Endothelial cell of umbilical vein (primary cell): ENCODE results near the gene EEF1AKMT1. TPM values are rescaled to one million over a fixed set of nuclear protein-coding genes. Genes with fewer than 3 reads are reported as not detected.
A peak's percentile ranks its signal among the peaks of the same experiment; 100 is the strongest.

Source experiments
- BruUV-seq: library from RNA; stranded (reverse); fragments of 400-500 nt; replicated peaks from 2 replicates; lab custom pipeline; 2021; lab: Mats Ljungman, UMichigan
- CTCF ChIA-PET: fragments of 300-600, 350-600 bp; sonication (Branson Sonifier 250); formaldehyde crosslinking; loops from one replicate; lab custom pipeline; 2021; ENCODE audit warnings: antibody characterized with exemption, inconsistent platforms; lab: Charles Lee
- POLR2A ChIA-PET: fragments of 300-600, 350-600 bp; sonication (Branson Sonifier 250); formaldehyde crosslinking; loops from one replicate; lab custom pipeline; 2021; ENCODE audit warnings: antibody characterized with exemption, inconsistent platforms; lab: Charles Lee
- DNase-seq: peaks from one replicate; pipeline ENCODE4 v3.0.0-alpha.2; 2011; ENCODE audit warnings: low read depth, low spot score
- FAIRE-seq: peaks from 2 replicates; lab custom pipeline; 2011; peaks lifted over from hg19 to GRCh38; lab: Jason Lieb, UNC
- H2AFZ ChIP-seq: 2 replicates; pipeline ENCODE4 v1.6.0; 2012; ENCODE audit warnings: low read depth, low read length, control low read depth, inconsistent platforms
- H3K27ac ChIP-seq: 2 replicates; pipeline ENCODE4 v1.5.1; 2011; ENCODE audit warnings: low read depth, mild to moderate bottlenecking, control low read depth, low read length, moderate library complexity; ENCODE audit not compliant: insufficient read depth
- H3K27me3 ChIP-seq, 2 experiments: 2 replicates each; pipeline versions ENCODE4 v1.6.0 to v1.6.1; 2011; ENCODE audit warnings: low read length in 2 of 2, mixed read lengths in 1 of 2; ENCODE audit not compliant: control insufficient read depth in 2 of 2, insufficient read depth in 2 of 2
- H3K36me3 ChIP-seq, 2 experiments: 2 replicates in 1 of 2; 3 replicates in 1 of 2; pipeline ENCODE4 v1.5.1; 2011; ENCODE audit warnings: low read length in 2 of 2, mild to moderate bottlenecking in 1 of 2, moderate library complexity in 1 of 2; ENCODE audit not compliant: control insufficient read depth in 2 of 2, insufficient read depth in 2 of 2; ENCODE audit errors: extremely low read depth in 1 of 2
- H3K4me1 ChIP-seq: 3 replicates; pipeline ENCODE4 v1.5.1; 2011; ENCODE audit warnings: mild to moderate bottlenecking, low read length; ENCODE audit not compliant: control insufficient read depth, insufficient read depth; ENCODE audit errors: extremely low read depth
- H3K4me2 ChIP-seq: 2 replicates; pipeline ENCODE4 v1.6.1; 2011; ENCODE audit warnings: low read length, control low read depth, mixed read lengths; ENCODE audit not compliant: insufficient read depth
- H3K4me3 ChIP-seq, 3 experiments: fragments of 200-600 bp in 1 of 3; sonication (generic), shearing (Covaris generic) in 1 of 3; replicated peaks in 1 of 3; 2 replicates each; pipeline ENCODE4 v1.5.1; 2011 to 2016; ENCODE audit warnings: control low read depth in 3 of 3, low read length in 3 of 3, mild to moderate bottlenecking in 2 of 3, inconsistent platforms in 1 of 3, low read depth in 1 of 3, moderate library complexity in 1 of 3; ENCODE audit not compliant: insufficient read depth in 1 of 3
- H3K79me2 ChIP-seq: 2 replicates; pipeline ENCODE4 v1.6.0; 2012; ENCODE audit warnings: low read length, inconsistent platforms; ENCODE audit not compliant: control insufficient read depth, insufficient read depth
- H3K9ac ChIP-seq: replicated peaks from 2 replicates; pipeline ENCODE3; 2011; ENCODE audit warnings: low read length, control low read depth; ENCODE audit not compliant: insufficient read depth; ENCODE audit errors: extremely low read depth
- H3K9me1 ChIP-seq: replicated peaks from 3 replicates; pipeline ENCODE4 v1.6.0; 2011; ENCODE audit warnings: mild to moderate bottlenecking, low read length; ENCODE audit not compliant: control insufficient read depth, insufficient read depth; ENCODE audit errors: extremely low read depth
- H3K9me3 ChIP-seq: replicated peaks from 2 replicates; pipeline ENCODE4 v1.5.1; 2012; ENCODE audit warnings: low read length, inconsistent platforms; ENCODE audit not compliant: control insufficient read depth, insufficient read depth
- H4K20me1 ChIP-seq: replicated peaks from 2 replicates; pipeline ENCODE3; 2011; ENCODE audit warnings: mild to moderate bottlenecking, low read length; ENCODE audit not compliant: control insufficient read depth, insufficient read depth; ENCODE audit errors: extremely low read depth
- CTCF ChIP-seq, 2 donors: IDR thresholded peaks; 1 replicate in 1 of 2; 2 replicates in 1 of 2; pipeline ENCODE4 v1.5.1; 2011; ENCODE audit warnings: low read length in 2 of 2, mild to moderate bottlenecking in 2 of 2, moderate library complexity in 2 of 2, control low read depth in 1 of 2, inconsistent platforms in 1 of 2, low read depth in 1 of 2; ENCODE audit not compliant: insufficient read depth in 1 of 2; ENCODE audit errors: extremely low read depth in 1 of 2
- EZH2 ChIP-seq: IDR thresholded peaks from 2 replicates; pipeline ENCODE4 v1.6.1; 2012; ENCODE audit warnings: borderline replicate concordance, low read depth, mild to moderate bottlenecking, moderate library complexity, low read length, inconsistent platforms; ENCODE audit not compliant: severe bottlenecking
- FOS ChIP-seq: IDR thresholded peaks from 2 replicates; pipeline ENCODE4 v1.6.1; 2011; ENCODE audit warnings: mild to moderate bottlenecking, low read length, moderate library complexity, borderline replicate concordance; ENCODE audit not compliant: insufficient read depth
- GATA2 ChIP-seq: IDR thresholded peaks from 2 replicates; pipeline ENCODE4 v1.7.0; 2011; ENCODE audit warnings: low read depth, mild to moderate bottlenecking, moderate library complexity, mixed read lengths, low read length; ENCODE audit not compliant: insufficient read length, insufficient read depth
- JUN ChIP-seq: IDR thresholded peaks from 2 replicates; pipeline ENCODE4 v1.6.1; 2011; ENCODE audit warnings: borderline replicate concordance, low read depth; ENCODE audit not compliant: insufficient read length, insufficient read depth
- MAX ChIP-seq: IDR thresholded peaks from 2 replicates; pipeline ENCODE4 v1.6.1; 2011; ENCODE audit not compliant: insufficient read depth, insufficient read length
- MYC ChIP-seq: IDR thresholded peaks from one replicate; pipeline ENCODE4 v1.6.1; 2011; ENCODE audit warnings: mild to moderate bottlenecking, low read depth, low read length
- POLR2A ChIP-seq: IDR thresholded peaks from 2 replicates; pipeline ENCODE4 v1.6.1; 2012; ENCODE audit warnings: low read depth, mild to moderate bottlenecking, control low read depth, low read length
- POLR2AphosphoS5 ChIP-seq: IDR thresholded peaks from 2 replicates; pipeline ENCODE4 v1.6.1; 2012; ENCODE audit warnings: low read depth, mild to moderate bottlenecking, control low read depth, low read length, moderate library complexity; ENCODE audit not compliant: insufficient read depth
- dilution Hi-C: fragments of 300-500 bp; cut with MboI; formaldehyde crosslinking; loops from one replicate; pipeline ENCODE4 v1.15.0; 2019; ENCODE audit warnings: low sequenced_read_pairs; ENCODE audit not compliant: extremely low pct_ligation_motif_present
- intact Hi-C: fragments of 100-400 bp; cut with micrococcal nuclease; formaldehyde crosslinking; loops from one replicate; pipeline ENCODE4 v1.10.0; 2022
- polyA plus RNA-seq, 4 experiments: library from polyadenylated mRNA; depleted of rRNA in 3 of 4; stranded (reverse) in 3 of 4; unstranded in 1 of 4; fragments of >200 nt; gene quantifications; 2 replicates each; pipeline versions ENCODE4 v1.2.1 to v1.2.3, GENCODE V29; 2011 to 2012; ENCODE audit warnings: missing spikeins in 1 of 4
- total RNA-seq: library from RNA; stranded (reverse); gene quantifications from 2 replicates; pipeline ENCODE4 v1.2.3, GENCODE V29; 2021

Gene EEF1AKMT1
- total and polyA plus RNA-seq, 2 donors (not counting 3 experiments of a cell fraction or from before 2014, with no cell fraction given): 9.0 to 11.1 TPM

- CTCF ChIA-PET: interaction anchor here (1.7 to 6.7 kb wide), 2 partner anchors 8 to 116 kb away, joined by 5 to 96 read pairs; partner anchors contain the start of gene IL17D
- intact Hi-C loops: no loop called here
These were observed 46.0 kb upstream of the EEF1AKMT1 start for GRCh38 chr13:20819715-20820114.

GRCh38 chr13:20815464-20815863 is 41.7 kb upstream of the EEF1AKMT1 start:
- FAIRE-seq: no peak
- Histone ChIP-seq H3K4me2 (peak overlapping the region; percentile 66), H3K36me3 (no peaks in the 10 kb centered on the region), H3K9me3 (no peaks in the 10 kb centered on the region), H2AFZ (no peak overlapping the region), H4K20me1 (no peaks in the 10 kb centered on the region), H3K27me3 (no peaks in the 10 kb centered on the region), H3K9me1 (no peaks in the 10 kb centered on the region), H3K4me1 (peaks cover 44% of the 10 kb centered on the region), H3K27ac (peak overlapping the region; percentile 99), H3K4me3 (no peak overlapping the region), H3K9ac (peak overlapping the region; percentile 68), H3K79me2 (peaks cover 10% of the 10 kb centered on the region)
- POLR2A ChIA-PET: interaction anchor here (1.7 kb wide), 1 partner anchor 101 kb away, joined by 6 read pairs; no protein-coding TSS in a partner anchor
- dilution Hi-C loops (no loop called here), intact Hi-C loops (loop anchor here (2.0 kb wide), 1 partner anchor 103 kb away; no protein-coding TSS in a partner anchor)
- BruUV-seq: no TSS peak
- CTCF ChIA-PET: interaction anchor here (0.6 to 6.7 kb wide), 11 partner anchors 9 to 322 kb away, joined by 3 to 96 read pairs (median 6); partner anchors contain the start of gene IL17D
- TF ChIP-seq POLR2AphosphoS5 (no peak), FOS (peak; percentile 36), EZH2 (no peak), CTCF (IDR thresholded peaks at IDR 0.05; ENCODE audit: extremely low read depth in 1 of 2, insufficient read depth in 1 of 2, low read depth in 1 of 2, low read length in 2 of 2) (no peak), MAX (no peak), GATA2 (peak; percentile 33), JUN (peak; percentile 13), MYC (no peak), POLR2A (no peak)
- peak; percentile 48 for DNase-seq

More at GRCh38 chr13:20819715-20820114, 46.0 kb upstream of the EEF1AKMT1 start:
- peaks cover 4% of the 10 kb centered on the region for H3K79me2 ChIP-seq
- TF ChIP-seq FOS: no peak
- FAIRE-seq (no peak), DNase-seq (no peak)
- no peaks in the 10 kb centered on the region for H3K9me3 ChIP-seq
- no peaks in the 10 kb centered on the region for H3K36me3 ChIP-seq
- H3K27ac ChIP-seq: no peak overlapping the region
- no peak overlapping the region for H3K9ac ChIP-seq
- no peaks in the 10 kb centered on the region for H3K9me1 ChIP-seq
- no peaks in the 10 kb centered on the region for H3K27me3 ChIP-seq
- H3K4me1 ChIP-seq: peaks cover 26% of the 10 kb centered on the region
- POLR2A ChIA-PET: no interaction called here
- H3K4me2 ChIP-seq: no peak overlapping the region
- no peaks in the 10 kb centered on the region for H4K20me1 ChIP-seq
- H2AFZ ChIP-seq: no peak overlapping the region
- H3K4me3 ChIP-seq: no peak overlapping the region
- BruUV-seq: no TSS peak
- dilution Hi-C loops: no loop called here
